GDM1 (cell line): ENCODE data around the gene POLR3B.
"Not testable (repeated sequence)": the region's sequence is repeated elsewhere in the genome, so short reads cannot be mapped to it uniquely, and the experiment has no call there.

Source experiments
- DNase-seq: peaks from one replicate; lab custom pipeline; 2025; lab: John Stamatoyannopoulos, UW

The POLR3B gene

GRCh38 chr12:106357549-106358395 lies at the start of gene POLR3B:
Gene POLR3B (plus strand): TSS chr12:106357748. CDS start chr12:106357880, 132 bp downstream.
- peak; percentile 90 for DNase-seq

GRCh38 chr12:106308121-106308520 lies 49.4 kb upstream of the POLR3B start:
- no peak for DNase-seq

DNA sequence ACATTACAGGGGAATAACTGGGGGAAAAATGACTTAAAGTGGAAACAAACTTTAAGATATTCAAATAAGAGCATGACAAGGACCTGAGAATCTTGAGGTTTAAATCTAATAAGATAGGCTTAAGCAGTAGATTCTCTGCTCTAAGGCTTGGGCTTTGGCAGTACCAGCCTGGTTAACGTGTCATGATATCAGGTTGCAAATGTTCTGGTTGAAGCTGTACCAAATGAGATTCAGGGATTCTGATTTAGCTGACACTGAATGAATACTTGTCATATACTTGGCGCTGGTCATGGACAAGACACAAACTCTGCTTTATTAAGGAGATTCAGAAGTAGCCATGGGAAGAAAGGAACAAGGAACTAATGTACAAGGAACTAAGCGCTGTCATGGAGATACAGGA lies 48.9 kb upstream of the POLR3B start:
- no peak for DNase-seq

DNA sequence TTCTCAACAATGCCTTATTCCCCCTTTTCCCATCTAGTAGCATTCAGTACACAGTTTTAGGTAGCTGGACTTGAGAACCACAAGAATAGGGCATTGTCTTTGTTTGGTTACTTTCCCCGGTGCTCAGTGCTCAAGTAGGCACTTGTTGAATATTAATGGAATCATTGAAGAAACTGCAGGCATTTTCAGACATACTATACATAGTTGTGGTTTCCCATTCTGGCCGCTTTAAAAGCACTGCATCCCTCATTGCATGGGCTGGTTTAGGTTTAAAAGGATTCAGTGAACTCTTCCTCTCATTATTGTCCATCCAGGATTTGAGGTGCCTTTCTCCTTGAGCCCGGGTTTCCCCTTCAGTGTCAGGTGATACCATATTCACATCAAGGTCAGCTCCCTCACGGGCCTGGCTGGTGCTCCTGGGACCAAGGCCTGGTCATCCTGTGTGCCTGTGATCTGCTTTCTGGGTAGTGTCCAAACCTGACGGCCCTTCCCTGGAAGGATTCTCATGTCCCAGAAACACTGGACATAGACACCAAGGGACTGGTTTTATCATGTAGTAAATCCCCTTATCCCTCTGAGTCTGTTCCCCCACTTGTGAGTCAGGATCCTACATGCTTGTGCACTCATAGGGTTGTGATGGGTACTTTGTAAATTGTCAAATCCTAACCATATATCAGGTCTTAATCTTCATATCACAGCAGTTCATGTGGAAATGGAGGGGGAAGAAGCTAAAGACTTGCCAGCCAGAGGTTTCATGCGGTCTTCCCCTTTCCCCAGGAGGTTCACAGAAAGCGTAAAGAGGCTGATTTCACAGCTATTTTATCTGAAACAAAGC lies 47.7 kb upstream of the POLR3B start:
- DNase-seq = no peak

DNA sequence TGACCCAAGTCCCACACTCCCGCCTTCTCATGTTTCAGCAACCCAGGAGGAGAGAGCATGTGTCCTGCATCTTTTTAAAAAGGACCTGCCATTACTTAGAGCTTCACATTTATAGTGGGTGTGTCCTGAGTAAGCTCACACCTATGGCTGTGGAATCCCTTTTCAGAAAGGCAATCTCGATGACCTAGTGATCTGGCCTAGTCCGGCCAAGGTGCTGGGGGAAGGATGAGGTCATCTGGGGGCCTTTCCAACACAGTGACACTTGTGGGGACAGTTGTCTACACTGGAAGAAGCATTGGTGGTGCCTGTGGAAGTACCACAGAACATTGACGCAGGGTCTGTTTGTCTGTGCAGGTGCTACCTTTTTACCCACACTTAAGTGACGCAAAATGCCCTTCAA lies 46.9 kb upstream of the POLR3B start:
- DNase-seq = no peak

DNA sequence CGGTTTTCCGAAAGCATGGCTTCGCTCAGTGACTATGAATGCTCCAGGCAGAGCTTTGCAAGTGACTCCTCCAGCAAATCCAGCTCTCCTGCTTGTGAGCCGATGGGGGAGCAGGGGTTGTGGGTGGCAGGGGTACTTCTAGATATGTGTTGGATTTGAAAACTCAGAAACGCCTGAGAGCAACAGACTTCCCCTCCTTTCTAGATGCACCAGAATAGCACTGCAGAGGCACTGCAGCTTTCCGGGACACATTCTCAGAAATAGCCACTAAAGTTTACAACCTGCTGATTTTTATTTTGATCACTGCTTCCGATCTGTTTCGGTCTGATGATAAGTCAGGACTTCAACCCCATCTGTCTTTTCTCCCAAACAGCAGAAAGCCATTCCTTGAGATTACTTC lies 46.4 kb upstream of the POLR3B start:
- DNase-seq = no peak

- DNase-seq = not testable (repeated sequence)
Observed at GRCh38 chr12:106313413-106313812, 44.1 kb upstream of the POLR3B start.

DNA sequence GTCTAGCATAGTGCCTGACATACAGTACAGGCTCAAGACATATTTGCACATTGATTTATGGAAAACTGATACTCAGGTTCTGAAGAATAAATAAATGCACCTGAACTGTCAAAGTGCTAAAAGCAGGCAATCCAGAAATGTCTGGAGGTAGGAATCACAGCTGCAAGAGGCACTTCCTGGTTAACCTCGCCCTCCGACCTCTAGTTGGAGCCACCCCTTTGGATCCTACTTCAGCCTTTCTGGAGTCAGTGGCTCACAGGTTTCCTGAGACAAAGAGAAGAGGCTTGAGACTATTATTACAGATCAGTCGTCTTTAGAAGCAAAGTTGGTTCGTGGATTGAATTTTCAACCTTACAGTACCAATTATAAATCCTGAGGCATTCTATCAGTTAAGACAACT lies 42.0 kb upstream of the POLR3B start:
- no peak for DNase-seq

DNA sequence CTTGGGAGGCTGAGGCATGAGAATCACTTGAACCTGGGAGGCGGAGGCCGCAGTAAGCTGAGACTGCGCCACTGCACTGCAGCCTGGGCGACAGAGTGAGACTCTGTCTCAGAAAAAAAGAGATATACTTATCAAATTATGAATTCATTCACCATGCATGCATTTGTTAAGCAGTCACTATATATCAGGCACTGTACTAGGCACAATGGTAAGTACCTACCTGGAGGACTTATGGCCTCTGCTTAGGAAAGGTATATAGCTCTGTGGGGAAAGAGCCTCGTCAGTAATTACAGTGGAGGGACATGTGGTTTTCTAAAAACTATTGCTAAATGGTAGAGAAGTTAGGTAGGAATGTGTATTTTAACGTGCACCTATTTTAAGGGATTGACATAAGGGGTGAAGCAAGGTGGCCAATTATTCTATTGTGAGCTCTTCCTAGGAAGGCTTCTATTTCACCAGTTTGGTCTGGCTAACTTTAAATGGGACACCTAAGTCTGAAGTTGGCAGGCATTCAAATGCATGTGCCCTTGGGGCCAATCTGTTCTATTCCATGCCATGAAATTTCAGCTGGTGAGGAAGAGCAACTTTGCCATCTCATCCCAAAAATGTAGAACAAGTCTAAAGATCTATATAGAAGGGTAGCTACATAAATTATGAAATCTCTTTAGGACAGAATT lies 40.0 kb upstream of the POLR3B start:
- no peak for DNase-seq

GRCh38 chr12:106321139-106321850 lies 36.3 kb upstream of the POLR3B start:
- DNase-seq = no peak

- no peak for DNase-seq
Observed at GRCh38 chr12:106323537-106323936, 34.0 kb upstream of the POLR3B start.

GRCh38 chr12:106327309-106327869 lies 30.2 kb upstream of the POLR3B start:
- no peak for DNase-seq

DNA sequence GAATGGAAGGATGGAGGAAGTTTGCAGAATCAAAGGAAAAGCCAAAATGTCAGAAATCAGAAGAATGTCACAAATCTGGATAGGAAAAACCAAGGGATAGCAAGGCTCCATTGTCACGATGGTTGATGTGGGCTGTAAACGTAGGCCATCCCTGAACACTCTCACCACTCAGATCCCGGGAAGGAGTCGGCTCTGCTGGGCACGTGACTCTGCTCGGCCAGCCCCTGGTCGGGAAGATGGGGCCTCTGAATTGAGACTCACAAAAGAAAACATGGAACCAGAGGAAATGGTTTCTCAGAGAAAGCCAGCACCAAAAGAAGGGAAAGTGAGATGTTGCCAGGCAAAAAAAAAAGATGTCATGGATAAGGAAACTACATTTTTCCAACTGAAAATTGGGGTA lies 28.8 kb upstream of the POLR3B start:
- no peak for DNase-seq

DNA sequence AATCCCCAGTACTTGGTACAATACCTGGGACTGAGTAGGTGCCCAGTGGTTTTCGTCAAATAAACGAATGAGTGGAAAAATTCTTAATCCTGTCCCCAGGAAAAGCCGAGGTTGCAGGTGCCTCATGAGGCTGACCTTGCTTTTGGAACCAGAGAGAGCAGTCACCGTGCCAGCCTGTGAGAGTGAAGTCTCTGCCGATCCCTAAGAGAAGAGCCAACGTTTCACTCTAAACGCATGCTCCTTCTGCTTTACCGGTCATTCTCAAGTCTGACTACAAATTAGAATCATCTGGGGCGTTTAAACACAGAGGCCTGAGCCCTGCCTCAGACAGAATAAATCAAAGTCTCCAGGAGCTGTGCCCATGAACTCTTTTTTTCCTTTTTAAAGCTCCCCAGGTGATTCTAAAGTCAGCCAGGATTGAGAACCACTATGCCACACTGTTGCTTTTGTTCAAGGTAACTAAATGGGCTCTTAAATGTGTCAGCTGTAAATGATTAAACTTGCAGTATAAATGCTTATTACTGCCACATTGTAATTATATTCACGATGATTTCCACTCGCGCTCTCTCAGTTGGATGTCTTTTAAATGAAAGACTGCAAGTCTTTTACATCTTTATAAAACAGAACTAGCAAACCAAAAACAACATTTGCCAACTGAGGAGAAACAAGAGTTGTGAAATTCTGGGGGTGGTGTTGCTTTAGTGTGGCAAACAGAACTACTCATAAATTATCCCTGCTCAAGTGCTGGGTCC lies 28.1 kb upstream of the POLR3B start:
- DNase-seq = no peak

GRCh38 chr12:106331599-106331998 lies 25.9 kb upstream of the POLR3B start:
- DNase-seq = no peak

- no peak for DNase-seq
Observed at GRCh38 chr12:106332536-106332935, 25.0 kb upstream of the POLR3B start.

DNA sequence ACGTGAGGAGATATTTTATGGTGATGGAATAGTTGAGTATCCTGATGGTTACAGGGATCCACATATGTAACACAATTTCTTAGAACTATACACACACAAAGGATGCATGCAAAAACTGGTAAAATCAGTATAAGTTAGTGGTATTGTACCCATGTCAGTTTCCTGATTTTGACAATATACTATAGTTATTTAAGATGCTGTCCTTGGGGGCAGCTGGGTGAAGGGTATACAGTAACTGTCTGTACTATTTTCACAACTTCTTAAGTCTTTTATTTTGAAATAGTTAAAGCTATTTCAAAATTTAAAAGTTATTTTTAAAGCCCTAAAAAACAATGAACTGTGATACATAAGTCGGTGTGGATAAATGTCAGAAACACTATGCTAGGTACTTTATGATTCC lies 24.5 kb upstream of the POLR3B start:
- no peak for DNase-seq

DNA sequence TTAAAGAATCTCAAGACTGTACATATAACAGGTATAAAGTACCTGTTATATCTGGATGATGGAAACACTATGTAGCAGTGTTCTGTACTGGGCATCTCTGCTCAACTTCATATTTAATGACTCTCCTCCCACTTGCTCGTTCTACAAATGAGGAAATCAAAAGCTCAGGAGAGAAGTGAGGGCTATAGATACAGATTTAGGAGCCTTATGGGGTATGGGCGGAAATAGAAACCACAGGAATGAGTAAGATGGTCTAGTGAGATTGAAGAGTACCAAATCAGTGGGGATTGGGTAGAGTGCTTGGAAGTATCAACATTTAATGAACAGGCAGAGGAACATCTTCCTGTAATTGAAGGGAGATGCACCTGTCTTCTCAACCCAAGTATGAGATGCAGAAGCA lies 23.8 kb upstream of the POLR3B start:
- DNase-seq = no peak

GRCh38 chr12:106341086-106341877 lies 16.3 kb upstream of the POLR3B start:
- no peak for DNase-seq
